ENCODE measurements around the gene GPRC5B. TPM values are rescaled to one million over a fixed set of nuclear protein-coding genes. Genes with fewer than 3 reads are reported as not detected.

The GPRC5B gene
- total and polyA plus RNA-seq, 2 of the 8 experiments (the other 6 are each of a cell fraction or from before 2014, with no cell fraction given): 106 to 160 TPM

GRCh38 chr16:19809693-19810092, 75.0 kb downstream of the GPRC5B start:
- WGBS, 2 experiments (ENCODE audit: extremely low coverage in 1 of 2, insufficient coverage in 1 of 2, insufficient read length in 1 of 2, insufficient replicate concordance in 2 of 2, low coverage in 1 of 2, low lambda C conversion rate in 2 of 2, missing lambda C conversion rate in 1 of 2): 94% methylated on average over 9 of the region's 9 CpGs; no CpG with 5 or more reads in 1 of the 2 experiments
- Histone ChIP-seq H2BK20ac (ENCODE audit: low read length) (no peak overlapping the region), H2BK120ac (replicated peaks; ENCODE audit: low read depth, low read length) (no peak overlapping the region), H3K4me3 (ENCODE audit: extremely low read depth in 1 of 4, insufficient read depth in 2 of 4, low read depth in 3 of 4, low read length in 4 of 4) (no peak overlapping the region), H3K79me1 (ENCODE audit: low read depth, low read length) (no peaks in the 10 kb centered on the region), H4K20me1 (replicated peaks in 1 of 2; ENCODE audit: control insufficient read depth in 1 of 2, insufficient read depth in 2 of 2, low read length in 2 of 2) (no peaks in the 10 kb centered on the region), H3K18ac (ENCODE audit: extremely low read depth, low read length) (no peak overlapping the region), H3K27ac (ENCODE audit: low read depth, low read length) (no peak overlapping the region), H2AFZ (ENCODE audit: low read length) (no peak overlapping the region), H3K4me1 (replicated peaks in 1 of 4; ENCODE audit: control insufficient read depth in 3 of 4, insufficient read depth in 4 of 4, low read length in 3 of 4) (no peaks in the 10 kb centered on the region; a peak in 1 of 7 replicates), H4K91ac (replicated peaks; ENCODE audit: insufficient read length, low read length) (no peak overlapping the region), H3K36me3 (ENCODE audit: control insufficient read depth in 2 of 4, insufficient read depth in 4 of 4, low read length in 3 of 4) (peaks cover 0 to 6% (median 1%) of the 10 kb centered on the region in 4 experiments; a peak in 2 of 8 replicates), H3K23me2 (ENCODE audit: low read depth, low read length) (no peaks in the 10 kb centered on the region), H3K27me3 (replicated peaks in 1 of 4; ENCODE audit: control insufficient read depth in 3 of 4, extremely low read depth in 1 of 4, insufficient read depth in 3 of 4, low read length in 3 of 4) (no peaks in the 10 kb centered on the region), H3K14ac (ENCODE audit: insufficient read length) (no peak overlapping the region), H3K9ac (replicated peaks in 1 of 4; ENCODE audit: extremely low read depth in 1 of 4, low read depth in 3 of 4, low read length in 3 of 4) (no peak overlapping the region), H3K4me2 (ENCODE audit: insufficient read depth in 1 of 2, low read depth in 2 of 2, low read length in 2 of 2) (no peak overlapping the region), H3K9me3 (ENCODE audit: insufficient read depth in 2 of 2, low read depth in 1 of 2, low read length in 1 of 2) (peaks cover 22 to 30% of the 10 kb centered on the region in 2 experiments), H2BK12ac (ENCODE audit: low read depth, low read length) (no peak overlapping the region), H3K4ac (replicated peaks; ENCODE audit: insufficient read length, low read depth, low read length) (no peak overlapping the region), H2AK5ac (ENCODE audit: low read depth, low read length) (no peak overlapping the region), H2BK5ac (ENCODE audit: low read depth, low read length) (no peak overlapping the region), H4K8ac (ENCODE audit: extremely low read depth, insufficient read depth, low read length) (no peak overlapping the region), H3K56ac (replicated peaks; ENCODE audit: insufficient read length, low read depth, low read length) (no peak overlapping the region), H4K5ac (ENCODE audit: insufficient read length, low read depth, low read length) (no peak overlapping the region), H3K79me2 (ENCODE audit: control insufficient read depth in 1 of 2, insufficient read depth in 2 of 2, low read length in 2 of 2) (no peaks in the 10 kb centered on the region), H2BK15ac (ENCODE audit: low read length) (no peak overlapping the region), H3K23ac (ENCODE audit: insufficient read length) (no peak overlapping the region)
- ChIA-PET POLR2A (ENCODE audit: partially characterized antibody) (no interaction called here), CTCF (ENCODE audit: partially characterized antibody) (interaction anchor here (0.7 to 1.5 kb wide), 2 partner anchors 29 to 211 kb away, joined by 3 read pairs; no protein-coding TSS in a partner anchor)
- no peak for FAIRE-seq
- no peak for DNase-seq (ENCODE audit: low read depth in 1 of 2, low spot score in 2 of 2)
- TF ChIP-seq SIRT6 (IDR thresholded peaks at IDR 0.05; ENCODE audit: low read length) (no peak), TAF1 (IDR thresholded peaks at IDR 0.05; ENCODE audit: low read depth, low read length) (no peak), YY1 (IDR thresholded peaks at IDR 0.05; ENCODE audit: low read depth, low read length) (no peak), NRF1 (IDR thresholded peaks at IDR 0.05; ENCODE audit: low read depth, low read length) (no peak), GTF2F1 (IDR thresholded peaks at IDR 0.05; ENCODE audit: borderline replicate concordance, low read depth, low read length) (no peak), MAFK (IDR thresholded peaks at IDR 0.05; ENCODE audit: low read depth, low read length) (no peak), NANOG (IDR thresholded peaks at IDR 0.05; ENCODE audit: insufficient read depth, low read depth, low read length, poor library complexity, severe bottlenecking) (no peak), SIX5 (IDR thresholded peaks at IDR 0.05; ENCODE audit: low read depth, low read length) (no peak), RNF2 (IDR thresholded peaks at IDR 0.05; ENCODE audit: borderline replicate concordance, low read depth, low read length, missing control alignments, poor library complexity, severe bottlenecking) (no peak), SP2 (IDR thresholded peaks at IDR 0.05; ENCODE audit: low read length) (no peak), SIN3A (conservative IDR thresholded peaks at IDR 0.05 in 1 of 2, IDR thresholded peaks at IDR 0.05 in 1 of 2; ENCODE audit: low read depth in 1 of 2, low read length in 2 of 2) (no peak), E2F6 (IDR thresholded peaks at IDR 0.05) (no peak), FOSL1 (IDR thresholded peaks at IDR 0.05; ENCODE audit: insufficient read depth, low read depth, low read length) (no peak), SP4 (IDR thresholded peaks at IDR 0.05; ENCODE audit: low read length) (no peak)
